Esophagus (tissue), 2 donors: ENCODE measurements around the gene SLC6A13. TPM values are rescaled to one million over a fixed set of nuclear protein-coding genes. Genes with fewer than 3 reads are reported as not detected.

Source experiments
- H3K27ac ChIP-seq, 2 donors: one replicate each; pipeline ENCODE4 v1.5.1; 2013; ENCODE audit warnings: low read depth in 2 of 2, mild to moderate bottlenecking in 2 of 2, inconsistent platforms in 1 of 2, low read length in 1 of 2, moderate library complexity in 1 of 2
- H3K27me3 ChIP-seq, 2 donors: one replicate each; pipeline ENCODE4 v1.6.1; 2013; ENCODE audit warnings: low read length in 2 of 2, control low read depth in 1 of 2, mild to moderate bottlenecking in 1 of 2; ENCODE audit not compliant: insufficient read depth in 2 of 2, control insufficient read depth in 1 of 2
- H3K36me3 ChIP-seq, 2 donors: one replicate each; pipeline ENCODE4 v1.6.1; 2013; ENCODE audit warnings: low read length in 1 of 2; ENCODE audit not compliant: control insufficient read depth in 2 of 2, insufficient read depth in 2 of 2
- H3K4me1 ChIP-seq, 2 donors: one replicate each; pipeline ENCODE4 v1.6.1; 2013; ENCODE audit warnings: low read length in 1 of 2; ENCODE audit not compliant: control insufficient read depth in 2 of 2, insufficient read depth in 2 of 2
- H3K4me3 ChIP-seq, 2 donors: one replicate each; pipeline ENCODE4 v1.5.1; 2013; ENCODE audit warnings: low read length in 2 of 2, mild to moderate bottlenecking in 2 of 2, low read depth in 1 of 2, moderate library complexity in 1 of 2
- H3K9me3 ChIP-seq, 2 donors: one replicate each; pipeline ENCODE4 v1.6.1; 2013; ENCODE audit warnings: mild to moderate bottlenecking in 2 of 2, low read depth in 1 of 2, low read length in 1 of 2, moderate library complexity in 1 of 2; ENCODE audit not compliant: control insufficient read depth in 2 of 2, insufficient read depth in 1 of 2
- WGBS, 2 donors: extraction: QIAGEN DNeasy Blood & Tissue Kit; methylation state at CpG; one replicate each; pipeline ENCODE4 v1.1.7; 2013; 5-methylcytosine and 5-hydroxymethylcytosine counted together
- polyA plus RNA-seq, 2 donors: library from polyadenylated mRNA; stranded (reverse); fragments of 200-250 nt; gene quantifications; one replicate each; pipeline ENCODE4 v1.2.3, GENCODE V29; 2013
- donor health status: healthy with polysubstance abuse.
- donor health status: Bipolar disorder and iron deficiency.

SLC6A13 gene
- polyA plus RNA-seq, 2 donors, result 0.10 TPM; not detected in 1

GRCh38 chr12:254912-255311 is 7.7 kb downstream of the SLC6A13 start:
- no peak overlapping the region for H3K27ac ChIP-seq
- no peak overlapping the region for H3K4me3 ChIP-seq
- H3K36me3 ChIP-seq, result no peaks in the 10 kb centered on the region
- no peaks in the 10 kb centered on the region for H3K9me3 ChIP-seq
- H3K27me3 ChIP-seq, result no peaks in the 10 kb centered on the region
- H3K4me1 ChIP-seq, result no peaks in the 10 kb centered on the region
- WGBS, 2 donors, result 82 to 87% methylated on average over 9 of the region's 9 CpGs

- WGBS, 2 donors, result 67 to 75% methylated on average over 10 of the region's 10 CpGs
- no peaks in the 10 kb centered on the region for H3K27me3 ChIP-seq
Observed at GRCh38 chr12:254039-254438, 8.6 kb downstream of the SLC6A13 start.

GRCh38 chr12:253116-253831 is 9.4 kb downstream of the SLC6A13 start:
- 78 to 83% methylated on average over 12 of the region's 12 CpGs for WGBS, 2 donors
- no peak overlapping the region for H3K27ac ChIP-seq
- H3K4me1 ChIP-seq, result no peaks in the 10 kb centered on the region

More at GRCh38 chr12:254039-254438, 8.6 kb downstream of the SLC6A13 start:
- H3K4me1 ChIP-seq, result no peaks in the 10 kb centered on the region
- H3K27ac ChIP-seq, result no peak overlapping the region
- no peak overlapping the region for H3K4me3 ChIP-seq
- no peaks in the 10 kb centered on the region for H3K36me3 ChIP-seq
- H3K9me3 ChIP-seq, result no peaks in the 10 kb centered on the region

DNA sequence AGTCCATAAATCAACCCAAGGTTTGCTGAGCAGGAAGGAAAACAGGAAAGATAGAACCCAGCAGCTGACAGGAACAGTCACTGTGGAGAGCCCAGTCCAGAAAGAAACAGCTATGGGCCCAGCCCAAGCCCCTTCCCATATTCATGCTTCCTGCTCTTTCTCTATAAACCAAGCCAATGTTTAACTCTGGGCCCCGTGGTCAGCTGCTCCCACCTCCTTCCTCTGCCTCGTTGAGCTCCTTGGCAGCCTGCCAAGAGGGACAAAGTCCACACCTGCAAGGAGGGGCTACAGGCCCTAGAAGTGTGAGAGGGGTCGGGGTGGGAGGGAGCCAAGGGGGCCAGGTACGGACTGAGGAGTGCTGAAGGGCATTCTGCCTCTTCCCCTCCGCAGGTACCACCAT is 10.0 kb downstream of the SLC6A13 start:
- Histone ChIP-seq H3K4me1 (no peaks in the 10 kb centered on the region), H3K4me3 (no peak overlapping the region), H3K9me3 (no peaks in the 10 kb centered on the region), H3K36me3 (no peaks in the 10 kb centered on the region), H3K27ac (no peak overlapping the region), H3K27me3 (no peaks in the 10 kb centered on the region)
- WGBS, 2 donors, result 36 to 41% methylated on average over 5 of the region's 5 CpGs

More at GRCh38 chr12:253116-253831, 9.4 kb downstream of the SLC6A13 start:
- H3K4me3 ChIP-seq, result no peak overlapping the region
- H3K9me3 ChIP-seq, result no peaks in the 10 kb centered on the region
- H3K36me3 ChIP-seq, result no peaks in the 10 kb centered on the region
- H3K27me3 ChIP-seq, result no peaks in the 10 kb centered on the region

- no peaks in the 10 kb centered on the region for H3K36me3 ChIP-seq
- 82 to 85% methylated on average over 3 of the region's 3 CpGs for WGBS, 2 donors
- no peaks in the 10 kb centered on the region for H3K4me1 ChIP-seq
- no peaks in the 10 kb centered on the region for H3K27me3 ChIP-seq
- no peak overlapping the region for H3K27ac ChIP-seq
- H3K9me3 ChIP-seq, result peaks cover 0 to 2% of the 10 kb centered on the region in 2 donors
- H3K4me3 ChIP-seq, result no peak overlapping the region
Observed at GRCh38 chr12:247271-247670, 15.4 kb downstream of the SLC6A13 start.

DNA sequence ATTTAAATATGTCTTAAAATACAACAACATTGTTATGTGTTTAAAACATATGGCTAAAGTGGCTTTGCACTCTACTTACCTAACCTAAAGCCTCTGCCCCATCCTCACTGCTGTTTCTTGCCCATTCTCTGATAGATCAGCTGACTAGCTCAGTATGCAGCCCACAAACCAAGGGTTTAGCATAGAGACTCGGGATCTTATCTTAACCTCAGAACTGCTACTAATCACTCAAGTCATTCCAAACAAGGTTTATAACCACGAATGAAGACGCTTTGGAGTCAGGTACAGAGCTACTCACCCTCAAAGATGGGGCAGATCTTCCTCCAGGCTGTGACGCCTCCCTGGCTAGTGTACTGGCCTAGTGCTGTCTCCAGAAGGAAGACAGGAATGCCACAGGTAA is 19.3 kb downstream of the SLC6A13 start:
- Histone ChIP-seq H3K4me3 (no peak overlapping the region), H3K4me1 (no peaks in the 10 kb centered on the region), H3K36me3 (no peaks in the 10 kb centered on the region), H3K9me3 (peaks cover 0 to 2% of the 10 kb centered on the region in 2 donors), H3K27ac (no peak overlapping the region), H3K27me3 (no peaks in the 10 kb centered on the region)
- 62 to 64% methylated on average over 4 of the region's 4 CpGs for WGBS, 2 donors

DNA sequence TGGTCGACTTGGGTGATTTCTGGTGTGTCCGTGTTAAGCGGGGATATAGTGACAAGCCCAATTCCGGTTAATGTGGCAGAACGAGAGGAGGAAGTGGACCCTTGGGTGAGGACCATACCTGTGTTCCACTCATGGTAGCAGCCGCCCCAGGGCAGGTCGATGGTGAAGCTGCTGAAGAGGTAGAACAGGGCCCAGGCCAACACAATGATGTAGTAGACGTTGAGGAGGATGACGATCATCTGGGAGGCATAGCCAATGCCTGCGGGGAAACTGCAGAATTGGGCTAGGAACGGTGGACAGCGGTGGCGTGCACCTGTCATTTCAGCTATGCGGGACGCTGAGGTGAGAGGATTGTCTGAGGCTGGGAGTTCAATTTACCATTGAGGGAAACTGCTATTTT is 20.1 kb downstream of the SLC6A13 start:
- no peak overlapping the region for H3K27ac ChIP-seq
- no peaks in the 10 kb centered on the region for H3K36me3 ChIP-seq
- peaks cover 0 to 2% of the 10 kb centered on the region in 2 donors for H3K9me3 ChIP-seq
- WGBS, 2 donors, result 92 to 94% methylated on average over 15 of the region's 15 CpGs
- no peak overlapping the region for H3K4me3 ChIP-seq
- H3K4me1 ChIP-seq, result no peaks in the 10 kb centered on the region
- H3K27me3 ChIP-seq, result no peaks in the 10 kb centered on the region

DNA sequence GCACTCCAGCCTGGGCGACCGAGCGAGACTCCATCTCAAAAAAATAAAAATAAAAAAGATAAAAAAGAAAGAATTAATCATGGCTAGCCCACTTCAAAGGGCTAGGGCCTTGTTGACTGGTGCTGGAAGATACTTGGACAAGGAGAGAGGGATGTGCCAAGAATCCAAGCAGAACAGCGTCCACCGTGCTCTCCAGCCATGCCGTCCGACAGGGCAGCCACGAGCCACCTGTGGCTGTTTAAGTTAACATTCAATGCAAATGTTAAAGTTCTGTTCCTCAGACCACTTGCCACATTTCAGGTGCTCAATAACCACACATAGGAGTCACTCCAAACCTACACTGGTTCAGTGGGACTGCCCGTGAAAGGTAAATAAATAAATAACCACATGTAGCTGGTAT is 21.4 kb downstream of the SLC6A13 start:
- Histone ChIP-seq H3K36me3 (no peaks in the 10 kb centered on the region), H3K4me3 (no peak overlapping the region), H3K27me3 (no peaks in the 10 kb centered on the region), H3K9me3 (peaks cover 4 to 7% of the 10 kb centered on the region in 2 donors), H3K27ac (no peak overlapping the region), H3K4me1 (no peaks in the 10 kb centered on the region)
- WGBS, 2 donors, result 92 to 94% methylated on average over 9 of the region's 9 CpGs

GRCh38 chr12:240566-240965 is 22.1 kb downstream of the SLC6A13 start:
- 86 to 90% methylated on average over 9 of the region's 9 CpGs for WGBS, 2 donors
- H3K27ac ChIP-seq, result no peak overlapping the region
- H3K4me3 ChIP-seq, result no peak overlapping the region
- no peaks in the 10 kb centered on the region for H3K4me1 ChIP-seq
- no peaks in the 10 kb centered on the region for H3K36me3 ChIP-seq
- H3K27me3 ChIP-seq, result no peaks in the 10 kb centered on the region
- peaks cover 4 to 7% of the 10 kb centered on the region in 2 donors for H3K9me3 ChIP-seq

DNA sequence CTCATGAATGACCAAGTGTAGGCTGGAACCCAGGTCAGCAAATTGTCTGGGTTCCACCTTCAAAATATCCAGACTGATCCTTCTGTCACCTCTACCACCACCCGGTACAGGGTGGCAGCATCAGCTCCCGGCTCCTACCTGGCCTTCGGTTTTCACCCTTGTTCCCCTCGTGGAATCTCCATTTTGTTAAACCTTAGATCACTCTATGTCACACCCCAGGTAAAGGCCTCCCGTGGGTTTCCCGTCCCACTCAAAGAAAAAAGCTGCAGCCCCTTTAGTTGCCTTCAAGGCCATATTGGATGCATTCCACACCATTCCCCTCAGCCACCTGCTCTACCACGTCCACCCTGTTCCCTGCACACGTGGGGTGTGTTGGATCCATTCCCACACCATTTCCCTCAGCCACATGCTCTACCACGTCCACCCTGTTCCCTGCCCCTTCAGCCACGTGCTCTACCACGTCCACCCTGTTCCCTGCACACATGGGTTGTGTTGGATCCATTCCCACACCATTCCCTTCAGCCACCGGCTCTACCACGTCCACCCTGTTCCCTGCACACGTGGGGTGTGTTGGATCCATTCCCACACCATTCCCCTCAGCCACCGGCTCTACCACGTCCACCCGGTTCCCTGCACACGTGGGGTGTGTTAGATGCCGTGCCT is 23.8 kb downstream of the SLC6A13 start:
- no peaks in the 10 kb centered on the region for H3K27me3 ChIP-seq
- no peaks in the 10 kb centered on the region for H3K36me3 ChIP-seq
- 68 to 87% methylated on average over 17 to 19 of the region's 19 CpGs for WGBS, 2 donors

More for the DNA sequence above, 23.8 kb downstream of the SLC6A13 start:
- Histone ChIP-seq H3K27ac (no peak overlapping the region), H3K4me1 (no peaks in the 10 kb centered on the region), H3K4me3 (no peak overlapping the region), H3K9me3 (peaks cover 4 to 12% of the 10 kb centered on the region in 2 donors)
